ENCODE data around the gene ELP2. TPM values are rescaled to one million over a fixed set of nuclear protein-coding genes. Genes with fewer than 3 reads are reported as not detected.

Gene ELP2
- polyA plus RNA-seq, 1 donor (not counting 4 experiments of a cell fraction or from before 2014, with no cell fraction given), result 74.6 TPM

DNA sequence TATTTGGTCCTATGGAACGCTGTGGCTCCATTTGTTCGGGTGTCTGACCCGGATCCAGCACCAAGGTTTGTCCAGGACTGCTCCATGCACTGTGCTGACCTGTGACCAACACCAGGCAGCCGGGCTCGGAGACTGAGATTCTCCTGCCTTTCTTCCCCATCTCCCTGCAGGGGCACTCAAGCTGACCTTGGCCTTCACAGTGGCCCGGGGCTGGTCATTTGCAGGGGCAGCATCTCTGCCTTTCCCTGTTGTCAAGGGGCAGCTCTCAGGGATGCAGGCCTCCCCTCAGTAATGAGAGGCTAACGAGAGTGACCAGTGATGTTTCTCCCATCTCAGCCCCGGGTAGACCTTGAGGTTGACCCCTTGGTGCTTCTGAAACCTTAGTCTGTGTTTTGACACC lies 85.1 kb downstream of the ELP2 start:
- H3K4me1 ChIP-seq (ENCODE audit: control insufficient read depth, extremely low read depth, insufficient read depth, low read length), result peaks cover 10% of the 10 kb centered on the region
- dilution Hi-C loops (cut with MboI; ENCODE audit: extremely low pct_ligation_motif_present, low sequenced_read_pairs), result no loop called here
- no peak overlapping the region for H2AFZ ChIP-seq (ENCODE audit: control insufficient read depth, low read length)
- H3K27ac ChIP-seq (ENCODE audit: control insufficient read depth, insufficient read depth, low read length), result no peak overlapping the region
- no peaks in the 10 kb centered on the region for H3K9me1 ChIP-seq (ENCODE audit: control insufficient read depth, extremely low read depth, insufficient read depth, low read length)
- no peaks in the 10 kb centered on the region for H4K20me1 ChIP-seq (ENCODE audit: control insufficient read depth, extremely low read depth, insufficient read depth, low read length)
- no peak overlapping the region for H3K4me3 ChIP-seq (ENCODE audit: control insufficient read depth in 2 of 3, extremely low read depth in 1 of 3, insufficient read depth in 2 of 3, low read depth in 1 of 3, low read length in 3 of 3)
- FAIRE-seq, result no peak
- H3K9me3 ChIP-seq (ENCODE audit: control insufficient read depth, low read depth, low read length), result no peaks in the 10 kb centered on the region
- H3K9ac ChIP-seq (ENCODE audit: control insufficient read depth, extremely low read depth, insufficient read depth, low read length), result no peak overlapping the region
- no peak overlapping the region for H3K4me2 ChIP-seq (ENCODE audit: control insufficient read depth, extremely low read depth, insufficient read depth, low read depth, low read length)
- no peaks in the 10 kb centered on the region for H3K27me3 ChIP-seq (ENCODE audit: control insufficient read depth, extremely low read depth, insufficient read depth, low read length)
- DNase-seq (ENCODE audit: low read depth, low spot score), result no peak
- H3K79me2 ChIP-seq (ENCODE audit: control insufficient read depth, insufficient read depth, low read length), result no peaks in the 10 kb centered on the region
- no peaks in the 10 kb centered on the region for H3K36me3 ChIP-seq (ENCODE audit: control insufficient read depth in 2 of 2, extremely low read depth in 1 of 2, insufficient read depth in 2 of 2, low read length in 2 of 2)
- TF ChIP-seq, protein P1, sequence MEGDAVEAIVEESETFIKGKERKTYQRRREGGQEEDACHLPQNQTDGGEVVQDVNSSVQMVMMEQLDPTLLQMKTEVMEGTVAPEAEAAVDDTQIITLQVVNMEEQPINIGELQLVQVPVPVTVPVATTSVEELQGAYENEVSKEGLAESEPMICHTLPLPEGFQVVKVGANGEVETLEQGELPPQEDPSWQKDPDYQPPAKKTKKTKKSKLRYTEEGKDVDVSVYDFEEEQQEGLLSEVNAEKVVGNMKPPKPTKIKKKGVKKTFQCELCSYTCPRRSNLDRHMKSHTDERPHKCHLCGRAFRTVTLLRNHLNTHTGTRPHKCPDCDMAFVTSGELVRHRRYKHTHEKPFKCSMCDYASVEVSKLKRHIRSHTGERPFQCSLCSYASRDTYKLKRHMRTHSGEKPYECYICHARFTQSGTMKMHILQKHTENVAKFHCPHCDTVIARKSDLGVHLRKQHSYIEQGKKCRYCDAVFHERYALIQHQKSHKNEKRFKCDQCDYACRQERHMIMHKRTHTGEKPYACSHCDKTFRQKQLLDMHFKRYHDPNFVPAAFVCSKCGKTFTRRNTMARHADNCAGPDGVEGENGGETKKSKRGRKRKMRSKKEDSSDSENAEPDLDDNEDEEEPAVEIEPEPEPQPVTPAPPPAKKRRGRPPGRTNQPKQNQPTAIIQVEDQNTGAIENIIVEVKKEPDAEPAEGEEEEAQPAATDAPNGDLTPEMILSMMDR (optimal IDR thresholded peaks at IDR 0.05 in 1 of 3, IDR thresholded peaks at IDR 0.05 in 1 of 3, conservative IDR thresholded peaks at IDR 0.05 in 1 of 3; ENCODE audit: extremely low read depth in 1 of 3, insufficient read depth in 2 of 3, low read length in 3 of 3), result no peak
- TF ChIP-seq EZH2 (IDR thresholded peaks at IDR 0.05; ENCODE audit: low read length), result no peak

DNA sequence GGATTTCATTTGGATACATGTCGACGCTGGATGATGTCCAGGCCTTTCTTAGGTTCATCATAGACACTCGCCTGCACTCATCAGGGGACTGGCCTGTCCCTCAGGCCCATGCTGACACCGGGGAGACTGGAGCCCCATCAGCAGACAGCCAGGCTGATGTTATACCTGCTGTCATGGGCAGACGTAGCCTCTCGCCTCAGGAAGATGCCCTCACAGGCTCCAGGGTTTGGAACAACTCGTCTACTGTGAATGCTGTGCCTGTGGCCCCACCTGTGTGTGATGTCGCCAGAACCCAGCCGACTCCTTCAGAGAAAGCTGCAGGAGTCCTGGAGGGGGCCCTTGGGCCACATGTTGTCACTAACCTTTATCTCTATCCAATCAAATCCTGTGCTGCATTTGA lies 85.9 kb downstream of the ELP2 start:
- Histone ChIP-seq H3K27ac (ENCODE audit: control insufficient read depth, insufficient read depth, low read length) (no peak overlapping the region), H4K20me1 (ENCODE audit: control insufficient read depth, extremely low read depth, insufficient read depth, low read length) (no peaks in the 10 kb centered on the region), H2AFZ (ENCODE audit: control insufficient read depth, low read length) (no peak overlapping the region), H3K36me3 (ENCODE audit: control insufficient read depth in 2 of 2, extremely low read depth in 1 of 2, insufficient read depth in 2 of 2, low read length in 2 of 2) (no peaks in the 10 kb centered on the region), H3K9me1 (ENCODE audit: control insufficient read depth, extremely low read depth, insufficient read depth, low read length) (no peaks in the 10 kb centered on the region), H3K9me3 (ENCODE audit: control insufficient read depth, low read depth, low read length) (no peaks in the 10 kb centered on the region), H3K4me3 (ENCODE audit: control insufficient read depth in 2 of 3, extremely low read depth in 1 of 3, insufficient read depth in 2 of 3, low read depth in 1 of 3, low read length in 3 of 3) (no peak overlapping the region), H3K4me2 (ENCODE audit: control insufficient read depth, extremely low read depth, insufficient read depth, low read depth, low read length) (no peak overlapping the region), H3K4me1 (ENCODE audit: control insufficient read depth, extremely low read depth, insufficient read depth, low read length) (peaks cover 10% of the 10 kb centered on the region), H3K9ac (ENCODE audit: control insufficient read depth, extremely low read depth, insufficient read depth, low read length) (no peak overlapping the region), H3K79me2 (ENCODE audit: control insufficient read depth, insufficient read depth, low read length) (no peaks in the 10 kb centered on the region), H3K27me3 (ENCODE audit: control insufficient read depth, extremely low read depth, insufficient read depth, low read length) (no peaks in the 10 kb centered on the region)
- no peak for DNase-seq (ENCODE audit: low read depth, low spot score)
- no peak for FAIRE-seq
- TF ChIP-seq EZH2 (IDR thresholded peaks at IDR 0.05; ENCODE audit: low read length), result no peak
- TF ChIP-seq, protein P1 (optimal IDR thresholded peaks at IDR 0.05 in 1 of 3, IDR thresholded peaks at IDR 0.05 in 1 of 3, conservative IDR thresholded peaks at IDR 0.05 in 1 of 3; ENCODE audit: extremely low read depth in 1 of 3, insufficient read depth in 2 of 3, low read length in 3 of 3), result no peak
- dilution Hi-C loops (cut with MboI; ENCODE audit: extremely low pct_ligation_motif_present, low sequenced_read_pairs), result no loop called here
